Kidney capillary endothelial cell (primary cell): ENCODE measurements around the gene FBXL7.

Experiments
- DNase-seq: peaks from one replicate; pipeline ENCODE4 v3.0.0-alpha.2; 2018; ENCODE audit warnings: low spot score

FBXL7 gene

GRCh38 chr5:15502208-15502607 is 2.2 kb downstream of the FBXL7 start:
- DNase-seq: peak; percentile 28

DNA sequence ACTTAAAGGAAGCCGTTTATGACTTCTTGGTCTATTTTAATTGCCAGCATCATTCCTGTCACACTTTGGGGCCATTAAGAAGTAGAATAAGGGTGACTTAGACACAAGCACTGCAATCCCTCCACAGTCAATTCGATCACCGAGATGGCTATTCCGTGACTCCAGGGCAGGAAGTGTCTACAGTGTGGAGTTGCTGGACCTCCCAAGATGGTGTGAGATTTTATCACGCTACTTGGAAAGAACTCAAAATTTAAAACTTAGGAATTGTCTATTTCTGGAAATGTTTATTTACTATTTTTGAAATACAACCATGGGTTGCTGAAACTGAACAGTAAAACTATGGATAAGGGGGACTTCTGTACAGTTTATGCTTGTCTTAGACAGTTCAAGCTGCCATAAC is 6.2 kb downstream of the FBXL7 start:
- no peak for DNase-seq

- DNase-seq: no peak
Observed at GRCh38 chr5:15506897-15507296, 6.9 kb downstream of the FBXL7 start.

DNA sequence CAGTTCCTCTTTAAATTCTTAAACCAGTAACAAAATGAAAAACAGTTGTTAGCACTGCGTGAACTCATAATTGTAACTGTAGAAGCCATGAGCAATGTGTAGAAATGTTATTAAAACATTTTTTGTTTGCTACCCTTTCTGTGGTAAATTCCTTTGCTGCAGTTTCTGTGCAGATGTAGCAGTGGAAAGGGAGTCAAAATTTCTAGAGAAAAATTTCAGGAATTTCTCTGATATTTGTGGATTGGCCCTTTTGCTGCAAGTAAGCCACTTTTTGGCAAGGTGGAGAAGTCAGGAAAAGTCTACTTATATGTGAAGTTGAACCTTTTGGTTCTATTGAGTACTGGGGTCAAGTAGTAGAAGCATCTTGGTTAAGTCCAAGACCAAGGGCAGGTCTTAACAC is 10.1 kb downstream of the FBXL7 start:
- no peak for DNase-seq

DNA sequence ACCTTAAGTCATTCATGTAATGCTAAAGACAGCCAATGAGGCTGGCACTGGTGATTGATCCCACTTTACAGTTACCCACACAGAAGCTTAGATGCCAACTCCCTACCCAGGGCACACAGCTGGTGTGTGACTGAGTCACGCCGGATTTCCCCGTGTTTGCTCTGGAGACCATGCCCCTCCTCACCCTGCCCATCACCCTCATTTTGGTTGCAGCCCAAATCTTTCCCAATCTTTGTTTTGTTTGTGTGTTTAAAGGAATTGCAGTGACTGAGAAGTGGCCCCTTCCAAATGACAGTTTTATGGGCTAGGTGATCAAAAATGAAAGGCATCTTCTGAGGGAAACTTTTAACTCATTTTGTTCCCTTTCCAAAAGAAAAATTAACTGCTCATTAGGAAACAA is 10.9 kb downstream of the FBXL7 start:
- DNase-seq: no peak

DNA sequence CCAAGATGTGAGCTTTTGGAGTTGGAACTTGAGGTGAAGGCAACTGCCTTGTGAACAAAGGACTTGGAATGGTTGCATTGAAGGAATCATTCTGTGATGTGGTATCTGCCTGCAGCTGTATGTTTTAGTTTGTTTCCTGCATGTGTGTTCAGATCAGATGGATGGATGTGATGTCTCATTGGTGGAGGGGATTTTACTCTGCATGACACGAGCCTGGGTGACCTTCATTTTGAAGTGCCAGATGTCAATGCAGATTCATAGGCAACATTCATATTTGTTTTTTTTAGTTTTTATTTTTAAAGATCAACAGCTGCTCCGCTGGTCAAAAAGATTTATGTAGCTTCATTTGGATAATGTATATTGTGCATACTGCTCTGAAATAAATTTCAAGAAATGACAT is 13.5 kb downstream of the FBXL7 start:
- no peak for DNase-seq

DNA sequence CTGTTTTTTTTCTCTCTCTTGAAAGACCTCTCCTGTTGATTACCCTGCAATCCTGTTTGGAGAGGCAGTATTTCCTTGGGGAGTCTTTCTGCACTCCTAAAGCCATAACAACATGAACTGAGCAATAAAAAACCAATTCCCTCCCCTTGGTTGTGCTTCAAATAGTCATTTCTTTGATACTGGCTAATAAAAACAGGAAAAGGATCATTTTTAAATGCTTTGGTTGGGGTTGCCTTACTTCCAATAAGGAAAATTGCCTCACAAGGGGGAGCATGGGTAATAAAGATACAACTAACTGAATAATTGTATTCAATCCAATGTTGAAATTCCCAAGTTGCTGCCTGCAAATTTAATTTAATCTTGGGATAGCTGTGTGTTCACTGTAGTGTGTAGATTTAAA is 13.9 kb downstream of the FBXL7 start:
- DNase-seq: no peak

- no peak for DNase-seq
Observed at GRCh38 chr5:15515229-15515628, 15.2 kb downstream of the FBXL7 start.

DNA sequence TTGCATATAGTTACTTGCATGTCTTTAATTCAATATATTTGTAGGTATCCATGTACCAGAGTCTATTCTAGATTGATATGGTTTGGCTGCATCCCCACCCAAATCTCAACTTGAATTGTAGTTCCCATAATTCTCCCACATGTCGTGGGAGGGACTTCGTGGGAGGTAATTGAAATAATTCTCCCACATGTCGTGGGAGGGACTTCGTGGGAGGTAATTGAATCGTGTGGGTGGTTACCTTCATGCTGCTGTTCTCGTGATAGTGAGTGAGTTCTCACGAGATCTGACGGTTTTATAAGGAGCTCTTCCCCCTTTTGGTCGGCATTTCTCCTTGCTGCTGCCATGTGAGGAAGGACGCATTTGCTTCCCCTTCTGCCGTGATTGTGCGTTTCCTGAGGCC is 16.5 kb downstream of the FBXL7 start:
- DNase-seq: no peak

DNA sequence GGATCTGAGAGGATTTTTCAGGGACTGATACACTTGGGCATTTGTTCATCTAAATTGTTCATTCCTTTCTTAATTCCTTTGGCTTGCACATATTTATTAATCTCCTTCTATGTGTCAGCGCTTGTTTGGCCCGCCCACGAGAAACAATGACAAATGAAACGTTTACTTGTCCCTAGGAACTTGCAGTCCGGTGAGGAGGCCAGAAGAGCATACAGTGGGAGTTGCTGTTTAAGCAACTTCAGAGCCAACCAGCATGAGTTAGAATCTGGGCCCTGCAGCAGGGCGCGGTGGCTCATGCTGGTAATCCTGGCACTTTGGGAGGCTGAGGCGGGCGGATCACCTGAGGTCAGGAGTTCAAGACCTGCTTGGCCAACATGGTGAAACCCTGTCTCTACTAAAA is 18.8 kb downstream of the FBXL7 start:
- DNase-seq: no peak

- no peak for DNase-seq
Observed at GRCh38 chr5:15520856-15521255, 20.9 kb downstream of the FBXL7 start.

DNA sequence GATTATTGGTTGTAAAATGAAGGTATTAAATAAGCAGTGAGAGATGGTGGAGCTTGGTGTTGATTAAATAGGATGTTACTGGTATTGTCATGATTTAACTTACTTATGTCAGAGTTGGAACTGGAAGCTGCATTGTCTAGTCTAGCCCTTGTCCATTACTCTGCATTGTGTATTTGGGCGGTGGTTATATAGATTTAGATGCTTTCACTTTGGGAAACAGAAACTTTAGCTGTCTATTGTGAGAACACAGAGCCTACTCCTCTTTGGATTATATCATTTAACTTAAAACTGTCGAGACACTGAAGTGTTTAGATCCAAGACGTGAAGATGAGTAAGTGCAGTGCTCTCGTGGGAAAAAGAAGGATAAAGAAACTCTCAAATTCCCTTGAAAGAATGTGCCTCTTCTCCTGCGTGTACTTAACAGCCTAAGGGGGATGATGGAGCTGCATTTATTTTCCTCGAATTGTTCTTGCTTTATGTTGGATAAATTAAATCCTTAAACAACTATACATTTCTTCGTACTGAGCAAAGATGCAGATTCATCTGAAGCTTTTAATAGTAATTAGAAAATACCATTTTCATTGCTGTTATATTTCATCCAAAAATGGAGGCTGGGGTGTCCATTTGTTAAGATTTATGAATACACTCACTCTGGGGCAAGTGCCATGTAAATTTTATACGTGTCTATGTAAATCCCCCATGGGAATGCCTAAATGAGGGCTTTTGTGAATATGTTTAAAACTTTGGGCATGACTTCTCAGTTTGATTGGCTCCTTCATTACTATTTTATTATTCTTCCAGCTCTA is 21.6 kb downstream of the FBXL7 start:
- DNase-seq: no peak

- no peak for DNase-seq
Observed at GRCh38 chr5:15522187-15522520, 22.2 kb downstream of the FBXL7 start.

DNA sequence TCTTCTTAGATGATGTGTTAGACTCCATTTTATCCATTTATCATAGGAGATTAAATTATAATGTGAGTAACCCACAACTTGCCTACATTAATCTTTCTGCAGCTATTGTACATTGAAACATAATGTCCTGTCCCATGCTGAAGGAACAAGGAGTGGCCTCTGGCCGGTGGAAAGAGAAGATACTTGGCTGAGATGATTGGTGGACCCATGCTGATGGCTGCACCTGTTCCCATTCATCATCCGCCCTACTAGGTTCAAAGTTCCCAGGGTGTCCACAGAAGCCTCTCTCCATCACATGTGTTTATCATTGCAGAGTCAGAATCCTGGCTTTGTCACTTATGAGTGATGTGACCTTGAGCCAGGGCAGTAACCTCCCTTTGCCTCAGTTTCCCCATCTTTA is 24.7 kb downstream of the FBXL7 start:
- DNase-seq: no peak

DNA sequence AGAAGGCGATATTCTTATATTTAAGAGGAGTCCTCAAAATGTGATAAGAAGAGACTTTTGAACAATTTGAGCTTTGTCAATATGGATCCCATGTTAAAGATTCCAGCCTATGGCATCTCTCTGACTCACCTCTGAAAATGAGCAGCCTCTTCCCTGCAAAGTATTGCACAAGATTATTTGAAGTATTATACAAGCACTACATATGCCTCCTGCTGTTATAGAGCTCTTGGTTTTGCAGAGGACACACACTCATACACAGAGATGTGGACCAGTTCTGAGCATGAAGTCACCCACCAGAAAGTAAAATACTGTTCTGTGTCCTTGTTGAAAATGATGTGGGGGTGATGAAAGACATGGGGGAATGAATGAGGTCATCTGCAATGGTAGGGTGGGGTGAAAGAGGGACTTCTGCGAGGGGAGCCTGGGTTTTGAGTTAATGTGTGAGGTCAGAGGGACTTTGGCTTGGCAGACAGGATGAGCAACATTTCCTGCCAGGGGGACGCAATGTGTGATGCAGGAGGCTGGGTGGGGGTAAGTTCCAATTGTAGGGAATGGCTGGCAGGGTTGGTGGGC is 25.8 kb downstream of the FBXL7 start:
- DNase-seq: no peak

DNA sequence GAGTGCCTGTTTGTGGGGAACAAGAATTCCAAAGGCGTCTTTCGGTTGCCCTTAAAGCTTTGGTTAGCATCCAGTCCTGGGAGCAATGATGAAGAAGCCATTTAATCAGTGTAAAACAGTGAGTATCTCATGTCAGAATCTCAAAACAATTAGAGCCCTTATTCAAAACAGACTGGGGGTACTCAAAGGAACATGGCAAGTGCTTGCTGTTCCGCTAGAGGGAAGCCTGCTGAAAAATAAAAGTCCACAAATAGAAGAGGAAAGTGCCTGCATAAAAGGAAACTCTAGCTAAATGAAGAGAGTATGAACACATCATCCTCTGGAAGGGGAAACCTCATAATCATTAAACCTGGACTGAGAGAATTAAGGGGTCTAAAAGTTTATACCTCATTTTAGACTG is 26.4 kb downstream of the FBXL7 start:
- DNase-seq: no peak

DNA sequence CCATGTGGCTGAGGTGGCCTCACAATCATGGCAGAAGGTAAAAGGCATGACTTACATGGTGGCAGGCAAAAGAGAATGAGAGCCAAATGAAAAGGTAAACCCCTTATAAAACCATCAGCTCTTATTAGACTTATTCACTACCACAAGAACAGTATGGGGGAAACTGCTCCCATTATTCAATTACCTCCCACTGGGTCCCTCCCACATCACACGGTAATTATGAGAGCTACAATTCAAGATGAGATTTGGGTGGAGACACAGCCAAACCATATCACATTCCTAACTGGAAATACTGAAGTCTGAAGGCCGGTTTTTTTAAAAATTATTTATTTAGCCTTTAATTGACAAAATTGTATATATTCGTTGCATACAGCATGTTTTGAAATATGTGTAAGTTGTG is 28.5 kb downstream of the FBXL7 start:
- no peak for DNase-seq

GRCh38 chr5:15529013-15529412 is 29.0 kb downstream of the FBXL7 start:
- no peak for DNase-seq

GRCh38 chr5:15529821-15530220 is 29.8 kb downstream of the FBXL7 start:
- DNase-seq: no peak

- DNase-seq: no peak
Observed at GRCh38 chr5:15533129-15533893, 33.3 kb downstream of the FBXL7 start.

- no peak for DNase-seq
Observed at GRCh38 chr5:15535938-15536337, 36.0 kb downstream of the FBXL7 start.

DNA sequence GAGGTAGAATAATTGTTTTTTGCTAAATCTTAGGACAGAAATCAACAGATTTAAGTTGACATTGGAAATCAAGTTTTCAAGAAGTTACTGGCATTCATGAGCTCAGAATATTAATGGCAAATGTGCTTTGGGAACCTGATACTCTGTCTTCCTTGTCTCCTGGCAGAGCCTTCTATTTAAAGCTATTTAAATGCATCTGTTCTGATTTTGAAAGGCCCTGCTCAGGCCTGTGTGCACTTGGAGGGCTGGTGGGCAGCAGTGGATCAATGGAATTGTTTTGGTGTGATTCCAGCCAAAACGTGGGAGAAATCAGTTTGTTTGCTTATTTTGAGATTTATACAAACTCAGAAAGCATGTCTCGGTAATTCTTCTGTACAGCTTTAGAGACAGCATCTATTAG is 38.5 kb downstream of the FBXL7 start:
- DNase-seq: no peak

DNA sequence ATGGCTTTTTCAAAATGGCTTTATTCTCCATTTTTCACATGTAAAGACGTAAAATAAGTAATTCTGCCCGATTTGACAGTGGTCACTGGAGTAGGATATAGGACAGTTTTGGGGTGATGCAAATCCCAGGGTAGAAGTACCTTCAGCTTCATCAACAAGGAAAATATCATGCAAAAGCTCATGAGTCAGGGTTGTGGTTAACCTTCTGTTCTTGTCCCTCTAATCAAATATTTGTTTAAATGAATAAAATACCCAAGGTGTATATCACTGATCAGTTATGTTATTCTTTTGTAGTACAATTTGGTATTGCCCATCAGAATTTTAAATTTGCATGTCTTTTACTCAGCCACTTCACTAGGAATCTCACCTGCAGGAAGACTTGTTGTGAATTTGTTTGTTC is 40.0 kb downstream of the FBXL7 start:
- no peak for DNase-seq

GRCh38 chr5:15544039-15544438 is 44.1 kb downstream of the FBXL7 start:
- DNase-seq: no peak
